Heart left ventricle (tissue), 13 donors: ENCODE results near the gene OSGEP.

Experiments
- POLR2A ChIP-seq, 2 donors: fragments of 450-650 bp; IDR thresholded peaks; one replicate each; pipeline ENCODE4 v1.6.1; 2017; ENCODE audit warnings: antibody characterized with exemption in 2 of 2, mild to moderate bottlenecking in 2 of 2, moderate library complexity in 2 of 2
- TF ChIP-seq, protein P1 (sequence below), 12 donors: fragments of 200-600 bp; sonication (generic) in 4 of 12; IDR thresholded peaks; one replicate each; pipeline versions ENCODE4 v1.5.0 to v1.8.0; 2018 to 2022; ENCODE audit warnings: antibody characterized with exemption in 12 of 12, mild to moderate bottlenecking in 5 of 12
- donor health status: ischemic (EF 13 %, LVEDD 7.1; RV severe dilation, severe dysfunction).
- donor health status: DM: no; HTN: yes; CAD: no.
- donor health status: DM: no; HTN: no; CAD: no.
- donor health status: ischemic (EF 25% LVEDD 6.9; RV normal size, moderate dysfunction).
- donor health status: ischemic (EF 25% LVEDD 5.7; RV mildly dilated, moderate dysfunction).
- donor health status: ischemic (EF 35%, LVEDD 5.7; RV mildly dilated, moderate dysfunction).
- donor health status: nonischemic (EF 11% LVEDD 7.7; RV severe dilation, severe dysfunction).
- donor health status: DM: yes; HTN: yes; CAD: no.
- donor health status: PGD.
- donor health status: ischemic (EF 29% LVEDD 5.4; RV normal size, mild dysfunction).
- donor health status: nonischemic (EF 23%, LVEDD 6.1; RV moderate dilation, normal function).

- TF ChIP-seq, protein P1, sequence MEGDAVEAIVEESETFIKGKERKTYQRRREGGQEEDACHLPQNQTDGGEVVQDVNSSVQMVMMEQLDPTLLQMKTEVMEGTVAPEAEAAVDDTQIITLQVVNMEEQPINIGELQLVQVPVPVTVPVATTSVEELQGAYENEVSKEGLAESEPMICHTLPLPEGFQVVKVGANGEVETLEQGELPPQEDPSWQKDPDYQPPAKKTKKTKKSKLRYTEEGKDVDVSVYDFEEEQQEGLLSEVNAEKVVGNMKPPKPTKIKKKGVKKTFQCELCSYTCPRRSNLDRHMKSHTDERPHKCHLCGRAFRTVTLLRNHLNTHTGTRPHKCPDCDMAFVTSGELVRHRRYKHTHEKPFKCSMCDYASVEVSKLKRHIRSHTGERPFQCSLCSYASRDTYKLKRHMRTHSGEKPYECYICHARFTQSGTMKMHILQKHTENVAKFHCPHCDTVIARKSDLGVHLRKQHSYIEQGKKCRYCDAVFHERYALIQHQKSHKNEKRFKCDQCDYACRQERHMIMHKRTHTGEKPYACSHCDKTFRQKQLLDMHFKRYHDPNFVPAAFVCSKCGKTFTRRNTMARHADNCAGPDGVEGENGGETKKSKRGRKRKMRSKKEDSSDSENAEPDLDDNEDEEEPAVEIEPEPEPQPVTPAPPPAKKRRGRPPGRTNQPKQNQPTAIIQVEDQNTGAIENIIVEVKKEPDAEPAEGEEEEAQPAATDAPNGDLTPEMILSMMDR (IDR thresholded peaks at IDR 0.05), result no peak
- TF ChIP-seq POLR2A (IDR thresholded peaks at IDR 0.05), result no peak
Observed at GRCh38 chr14:20428802-20429201, 25.8 kb downstream of the OSGEP start.
